Anterior cingulate cortex (tissue), 58 donors: ENCODE measurements around the gene TTC6.

ENCODE experiments used
- DNase-seq, 58 donors: peaks; one replicate each; lab custom pipeline; 2025; lab: John Stamatoyannopoulos, UW

The TTC6 gene

GRCh38 chr14:37585971-37586796 is 9.2 kb upstream of the TTC6 start:
- no peak for DNase-seq

GRCh38 chr14:37586797-37587130 is 8.7 kb upstream of the TTC6 start:
- DNase-seq: no peak

GRCh38 chr14:37587131-37587803 is 8.2 kb upstream of the TTC6 start:
- DNase-seq: no peak

GRCh38 chr14:37587881-37588666 is 7.4 kb upstream of the TTC6 start:
- no peak for DNase-seq

- DNase-seq: no peak
Measured at GRCh38 chr14:37588667-37588955, 6.8 kb upstream of the TTC6 start.

- DNase-seq: no peak
Measured at GRCh38 chr14:37588956-37589714, 6.3 kb upstream of the TTC6 start.

GRCh38 chr14:37589715-37590427 is 5.6 kb upstream of the TTC6 start:
- DNase-seq: no peak

- no peak for DNase-seq
Measured at GRCh38 chr14:37590428-37591139, 4.8 kb upstream of the TTC6 start.

GRCh38 chr14:37591311-37591940 is 4.0 kb upstream of the TTC6 start:
- DNase-seq: no peak

GRCh38 chr14:37591941-37592481 is 3.4 kb upstream of the TTC6 start:
- no peak for DNase-seq

- no peak for DNase-seq
Measured at GRCh38 chr14:37592482-37593408, 2.7 kb upstream of the TTC6 start.

- no peak for DNase-seq
Measured at GRCh38 chr14:37593511-37594237, 1.8 kb upstream of the TTC6 start.

GRCh38 chr14:37594238-37594970 is 1.0 kb upstream of the TTC6 start:
- DNase-seq: peak in 4 of 58 donors; percentile 2 to 28 (median 6)

GRCh38 chr14:37595809-37596621 is 586 bp downstream of the TTC6 start:
- DNase-seq: no peak

GRCh38 chr14:37596790-37597472 is 1.5 kb downstream of the TTC6 start:
- DNase-seq: no peak
